SK-N-SH (cell line): ENCODE data around the gene EEF1A2. TPM values are rescaled to one million over a fixed set of nuclear protein-coding genes. Genes with fewer than 3 reads are reported as not detected.
A peak's percentile ranks its signal among the peaks of the same experiment; 100 is the strongest.

ENCODE experiments used
- CTCF ChIA-PET: fragments of 300-600, 350-600 bp; formaldehyde crosslinking; extraction: SDS; loops from one replicate; lab custom pipeline; 2021; lab: Yijun Ruan, JAX
- POLR2A ChIA-PET: fragments of 350-600 bp; sonication (Branson Sonifier 250); formaldehyde crosslinking; extraction: SDS; loops from one replicate; lab custom pipeline; 2020; ENCODE audit warnings: antibody characterized with exemption, inconsistent platforms; lab: Yijun Ruan, JAX
- DNase-seq: peaks from one replicate; pipeline ENCODE4 v3.0.0; 2012
- H2AFZ ChIP-seq: fragments of 200-600 bp; sonication (generic); 2 replicates; pipeline ENCODE4 v1.8.1; 2016; ENCODE audit warnings: antibody characterized with exemption, mild to moderate bottlenecking, low read depth
- H3F3A ChIP-seq: fragments of 200-600 bp; sonication (generic); replicated peaks from 2 replicates; pipeline ENCODE3; 2016; ENCODE audit warnings: antibody characterized with exemption, mild to moderate bottlenecking; ENCODE audit not compliant: insufficient read depth
- H3K27ac ChIP-seq, 2 experiments: fragments of 200-500 bp in 1 of 2; fragments of 200-600 bp in 1 of 2; sonication (Bioruptor generic) in 1 of 2; sonication (generic), shearing (Covaris generic) in 1 of 2; 2 replicates each; pipeline versions ENCODE4 v1.5.1 to v1.6.1; 2014 to 2016; ENCODE audit warnings: low read depth in 2 of 2, inconsistent platforms in 1 of 2, low read length in 1 of 2, mild to moderate bottlenecking in 1 of 2, mixed read lengths in 1 of 2
- H3K27me3 ChIP-seq: fragments of 200-600 bp; sonication (generic), shearing (Covaris generic); 2 replicates; pipeline ENCODE4 v1.6.1; 2016; ENCODE audit warnings: mixed run types; ENCODE audit not compliant: insufficient read depth
- H3K36me3 ChIP-seq, 2 experiments: fragments of 200-500 bp in 1 of 2; fragments of 200-600 bp in 1 of 2; sonication (Bioruptor generic) in 1 of 2; sonication (generic) in 1 of 2; replicated peaks in 1 of 2; 2 replicates each; pipeline versions ENCODE3 to v1.5.1; 2014 to 2016; ENCODE audit warnings: low read length in 1 of 2, mild to moderate bottlenecking in 1 of 2; ENCODE audit not compliant: insufficient read depth in 2 of 2, control insufficient read depth in 1 of 2
- H3K4me1 ChIP-seq, 2 experiments: fragments of 200-500 bp in 1 of 2; fragments of 200-600 bp in 1 of 2; sonication (Bioruptor generic) in 1 of 2; sonication (generic), shearing (Covaris generic) in 1 of 2; 2 replicates each; pipeline versions ENCODE4 v1.5.1 to v1.6.1; 2014 to 2016; ENCODE audit warnings: low read depth in 1 of 2, low read length in 1 of 2, mixed run types in 1 of 2; ENCODE audit not compliant: insufficient read depth in 2 of 2, control insufficient read depth in 1 of 2
- H3K4me2 ChIP-seq: fragments of 200-600 bp; sonication (generic), shearing (Covaris generic); 2 replicates; pipeline ENCODE4 v1.6.1; 2017; ENCODE audit warnings: mixed run types
- H3K4me3 ChIP-seq, 2 experiments: fragments of 200-500 bp in 1 of 2; fragments of 200-600 bp in 1 of 2; sonication (Bioruptor generic) in 1 of 2; sonication (generic), shearing (Covaris generic) in 1 of 2; 2 replicates each; pipeline versions ENCODE4 v1.5.1 to v1.8.1; 2014 to 2016; ENCODE audit warnings: low read depth in 2 of 2, inconsistent platforms in 1 of 2, low read length in 1 of 2, mild to moderate bottlenecking in 1 of 2, mixed read lengths in 1 of 2, moderate library complexity in 1 of 2
- H3K79me2 ChIP-seq: fragments of 200-600 bp; sonication (generic); 2 replicates; pipeline ENCODE4 v1.8.1; 2017; ENCODE audit warnings: mild to moderate bottlenecking; ENCODE audit not compliant: insufficient read depth
- H3K9ac ChIP-seq: fragments of 200-600 bp; sonication (generic); 2 replicates; pipeline ENCODE4 v1.6.1; 2017; ENCODE audit warnings: mixed run types
- H3K9me2 ChIP-seq: fragments of 200-600 bp; sonication (generic); 2 replicates; pipeline ENCODE4 v1.6.1; 2017; ENCODE audit warnings: mixed run types
- H3K9me3 ChIP-seq: fragments of 200-600 bp; sonication (generic); 2 replicates; pipeline ENCODE4 v1.6.1; 2017; ENCODE audit warnings: mixed run types, mild to moderate bottlenecking, moderate library complexity
- H4K20me1 ChIP-seq: fragments of 200-600 bp; sonication (generic); 2 replicates; pipeline ENCODE4 v1.6.1; 2017; ENCODE audit warnings: mild to moderate bottlenecking, mixed run types; ENCODE audit not compliant: insufficient read depth
- CHD2 ChIP-seq: fragments of 150-350 bp; IDR thresholded peaks from 2 replicates; pipeline ENCODE4 v1.6.1; 2018; ENCODE audit warnings: low read length; ENCODE audit not compliant: partially characterized antibody
- ELF1 ChIP-seq: IDR thresholded peaks from 2 replicates; pipeline ENCODE4 v1.4.0; 2012
- EZH2phosphoT487 ChIP-seq: fragments of 200-600 bp; sonication (generic); IDR thresholded peaks from 2 replicates; pipeline ENCODE4 v1.6.1; 2017; ENCODE audit warnings: low read depth, mixed run types, mild to moderate bottlenecking, antibody characterized with exemption, moderate library complexity, borderline replicate concordance
- FOSL2 ChIP-seq: IDR thresholded peaks from 2 replicates; pipeline ENCODE4 v1.4.0; 2012; ENCODE audit warnings: low read depth, mild to moderate bottlenecking, moderate library complexity, borderline replicate concordance
- GATA2 ChIP-seq: sonication (generic); formaldehyde crosslinking; IDR thresholded peaks from 2 replicates; pipeline ENCODE4 v1.5.0; 2020; ENCODE audit warnings: mild to moderate bottlenecking, missing genetic modification reagents
- MEF2A ChIP-seq: IDR thresholded peaks from 2 replicates; pipeline ENCODE4 v1.4.0; 2012; ENCODE audit warnings: low read depth, borderline replicate concordance
- MXI1 ChIP-seq: IDR thresholded peaks from 2 replicates; pipeline ENCODE4 v1.6.1; 2012; ENCODE audit warnings: mild to moderate bottlenecking, low read depth, low read length, improper control_type of control experiment
- PBX3 ChIP-seq: IDR thresholded peaks from 2 replicates; pipeline ENCODE4; 2012
- RCOR1 ChIP-seq: fragments of 150-350 bp; IDR thresholded peaks from 2 replicates; pipeline ENCODE4 v1.6.1; 2017; ENCODE audit warnings: antibody characterized with exemption, low read length
- REST ChIP-seq: IDR thresholded peaks from 2 replicates; pipeline ENCODE4 v1.6.1; 2012; ENCODE audit warnings: mild to moderate bottlenecking, low read depth, low read length, moderate library complexity
- RFX5 ChIP-seq: IDR thresholded peaks from 2 replicates; pipeline ENCODE4 v1.6.1; 2012; ENCODE audit warnings: mild to moderate bottlenecking, improper control_type of control experiment, low read length
- SMC3 ChIP-seq: IDR thresholded peaks from 2 replicates; pipeline ENCODE4 v1.6.1; 2012; ENCODE audit warnings: low read depth, low read length, improper control_type of control experiment
- TAF1 ChIP-seq: IDR thresholded peaks from 2 replicates; pipeline ENCODE4 v1.6.1; 2012; ENCODE audit warnings: low read depth, mild to moderate bottlenecking, low read length, moderate library complexity, borderline replicate concordance
- TEAD4 ChIP-seq: IDR thresholded peaks from 2 replicates; pipeline ENCODE4 v1.4.0; 2012; ENCODE audit warnings: mild to moderate bottlenecking, borderline replicate concordance; ENCODE audit not compliant: insufficient read depth
- WGBS: methylation state at CpG from one replicate; pipeline ENCODE4 v1.1.6; 2017; ENCODE audit warnings: low lambda C conversion rate; 5-methylcytosine and 5-hydroxymethylcytosine counted together
- polyA plus RNA-seq, 3 experiments: library from polyadenylated mRNA; depleted of rRNA; stranded (reverse); fragments of >200 nt; gene quantifications; 2 replicates each; pipeline ENCODE4 v1.2.3, GENCODE V29; 2012
- TF ChIP-seq, protein P1 (sequence below): IDR thresholded peaks from 2 replicates; pipeline ENCODE4 v1.4.0; 2012; ENCODE audit warnings: low read depth
- TF ChIP-seq, protein P2 (sequence below): IDR thresholded peaks from 2 replicates; pipeline ENCODE4 v1.4.0; 2012; ENCODE audit warnings: low read depth, borderline replicate concordance
- TF ChIP-seq, protein P3 (sequence below): fragments of 150-350 bp; IDR thresholded peaks from 2 replicates; pipeline ENCODE4 v1.6.1; 2017; ENCODE audit warnings: antibody characterized with exemption, low read length, low read depth, borderline replicate concordance

EEF1A2 gene
- polyA plus RNA-seq, 1 of the 3 experiments (the other 2 are of a cell fraction), result 16.5 TPM

DNA sequence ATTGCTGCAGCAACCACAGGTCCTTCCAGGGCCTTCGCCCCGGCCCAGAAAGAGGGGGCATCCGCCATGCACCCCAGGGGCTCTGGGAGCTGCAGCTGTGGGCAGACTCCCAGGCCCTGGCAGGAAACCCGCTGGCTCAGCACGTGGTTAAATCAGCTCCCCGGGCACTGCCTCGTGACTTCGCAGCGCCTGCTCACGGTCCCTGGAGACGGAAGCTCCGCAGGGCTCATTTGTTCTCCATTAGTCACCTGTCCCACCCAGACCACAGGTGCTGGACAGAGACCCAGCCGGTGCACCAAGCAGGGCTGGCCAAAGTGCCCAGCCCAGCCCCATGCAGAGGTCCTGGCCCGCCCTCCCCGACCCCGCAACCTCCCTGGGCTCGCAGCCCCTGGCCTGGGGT, 41.1 kb downstream of the EEF1A2 start:
- Histone ChIP-seq H3K79me2 (no peaks in the 10 kb centered on the region), H3F3A (no peaks in the 10 kb centered on the region), H3K9me2 (no peaks in the 10 kb centered on the region), H3K9me3 (no peaks in the 10 kb centered on the region), H3K4me3 (no peak overlapping the region), H3K36me3 (no peaks in the 10 kb centered on the region), H4K20me1 (no peaks in the 10 kb centered on the region), H3K9ac (no peak overlapping the region), H3K4me2 (no peak overlapping the region), H3K27me3 (no peaks in the 10 kb centered on the region; the same call in 1 of the 2 replicates), H3K27ac (peak overlapping the region in 1 of 2 experiments; percentile 99; a peak in 2 of 4 replicates), H3K4me1 (peaks cover 9 to 96% of the 10 kb centered on the region in 2 experiments; a peak in 2 of 4 replicates), H2AFZ (no peak overlapping the region)
- CTCF ChIA-PET, result interaction anchor here (0.6 to 2.2 kb wide), 13 partner anchors 9 to 81 kb away, joined by 3 to 12 read pairs (median 4); partner anchors contain the start of genes KCNQ2 and PPDPF
- POLR2A ChIA-PET, result interaction anchor here (1.0 to 1.7 kb wide), 7 partner anchors 12 to 79 kb away, joined by 3 to 6 read pairs (median 5); partner anchors contain the start of gene KCNQ2
- peak; percentile 69 for DNase-seq
- 57% methylated on average over 6 of the region's 17 CpGs for WGBS
- TF ChIP-seq REST (no peak; the same call in 1 of the 2 replicates), FOSL2 (no peak), ELF1 (no peak), GATA2 (CRISPR knock-in tag) (no peak), RCOR1 (no peak), TAF1 (no peak), TEAD4 (no peak)
- TF ChIP-seq, protein P1, sequence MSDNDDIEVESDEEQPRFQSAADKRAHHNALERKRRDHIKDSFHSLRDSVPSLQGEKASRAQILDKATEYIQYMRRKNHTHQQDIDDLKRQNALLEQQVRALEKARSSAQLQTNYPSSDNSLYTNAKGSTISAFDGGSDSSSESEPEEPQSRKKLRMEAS, result no peak
- TF ChIP-seq, protein P2, sequence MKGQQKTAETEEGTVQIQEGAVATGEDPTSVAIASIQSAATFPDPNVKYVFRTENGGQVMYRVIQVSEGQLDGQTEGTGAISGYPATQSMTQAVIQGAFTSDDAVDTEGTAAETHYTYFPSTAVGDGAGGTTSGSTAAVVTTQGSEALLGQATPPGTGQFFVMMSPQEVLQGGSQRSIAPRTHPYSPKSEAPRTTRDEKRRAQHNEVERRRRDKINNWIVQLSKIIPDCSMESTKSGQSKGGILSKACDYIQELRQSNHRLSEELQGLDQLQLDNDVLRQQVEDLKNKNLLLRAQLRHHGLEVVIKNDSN, result 0 out of 2 replicates have a peak, but pooled peaks have one; percentile 22
- TF ChIP-seq, all 33 proteins: peak for 1

- no peaks in the 10 kb centered on the region for H3K9me3 ChIP-seq
- H2AFZ ChIP-seq, result no peak overlapping the region
- H4K20me1 ChIP-seq, result no peaks in the 10 kb centered on the region
- no peak overlapping the region; a peak in 1 of 4 replicates for H3K4me3 ChIP-seq
- H3K9ac ChIP-seq, result no peak overlapping the region
- peaks cover 9 to 96% of the 10 kb centered on the region in 2 experiments; a peak in 2 of 4 replicates for H3K4me1 ChIP-seq
- CTCF ChIA-PET, result interaction anchor here (0.8 to 2.2 kb wide), 11 partner anchors 10 to 82 kb away, joined by 3 to 12 read pairs (median 5); partner anchors contain the start of genes KCNQ2 and PTK6
- peak overlapping the region in 1 of 2 experiments; percentile 99; a peak in 2 of 4 replicates for H3K27ac ChIP-seq
- no peaks in the 10 kb centered on the region for H3K79me2 ChIP-seq
- no peaks in the 10 kb centered on the region for H3K9me2 ChIP-seq
- POLR2A ChIA-PET, result interaction anchor here (0.6 to 1.7 kb wide), 8 partner anchors 13 to 81 kb away, joined by 3 to 6 read pairs (median 4); partner anchors contain the start of gene KCNQ2
- WGBS, result 35% methylated on average over 15 of the region's 40 CpGs
- no peaks in the 10 kb centered on the region for H3K36me3 ChIP-seq
- no peaks in the 10 kb centered on the region for H3F3A ChIP-seq
- no peaks in the 10 kb centered on the region; the same call in 1 of the 2 replicates for H3K27me3 ChIP-seq
- peak; percentile 95 for DNase-seq
- H3K4me2 ChIP-seq, result no peak overlapping the region
- TF ChIP-seq CHD2 (peak; percentile 79), PBX3 (no peak), RFX5 (no peak), ELF1 (no peak), MXI1 (peak; percentile 98), MEF2A (no peak), EZH2phosphoT487 (no peak), SMC3 (peak; percentile 5; the same call in 1 of the 2 replicates), RCOR1 (peak; percentile 57; the same call in 1 of the 2 replicates)
- TF ChIP-seq, protein P3, sequence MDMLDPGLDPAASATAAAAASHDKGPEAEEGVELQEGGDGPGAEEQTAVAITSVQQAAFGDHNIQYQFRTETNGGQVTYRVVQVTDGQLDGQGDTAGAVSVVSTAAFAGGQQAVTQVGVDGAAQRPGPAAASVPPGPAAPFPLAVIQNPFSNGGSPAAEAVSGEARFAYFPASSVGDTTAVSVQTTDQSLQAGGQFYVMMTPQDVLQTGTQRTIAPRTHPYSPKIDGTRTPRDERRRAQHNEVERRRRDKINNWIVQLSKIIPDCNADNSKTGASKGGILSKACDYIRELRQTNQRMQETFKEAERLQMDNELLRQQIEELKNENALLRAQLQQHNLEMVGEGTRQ, result no peak
- TF ChIP-seq, protein P1, result no peak
Measured at GRCh38 chr20:63456429-63457284, 42.2 kb downstream of the EEF1A2 start.
